Endodermal cell (in vitro differentiated cells): ENCODE measurements around the gene TSPAN18. TPM values are rescaled to one million over a fixed set of nuclear protein-coding genes. Genes with fewer than 3 reads are reported as not detected.

Experiments
- DNase-seq: peaks from one replicate; pipeline ENCODE4 v3.0.0-alpha.2; 2017
- H3K27ac ChIP-seq: 2 replicates; pipeline ENCODE4 v1.5.1; 2013; ENCODE audit warnings: mild to moderate bottlenecking, low read depth, low read length, moderate library complexity
- H3K27me3 ChIP-seq: 2 replicates; pipeline ENCODE4 v1.6.1; 2013; ENCODE audit warnings: mild to moderate bottlenecking, low read length, moderate library complexity; ENCODE audit not compliant: insufficient read depth, control insufficient read depth, poor library complexity, severe bottlenecking
- H3K36me3 ChIP-seq: 2 replicates; pipeline ENCODE4 v1.7.0; 2013; ENCODE audit warnings: mild to moderate bottlenecking, low read length, moderate library complexity; ENCODE audit not compliant: control insufficient read depth, insufficient read depth
- H3K4me1 ChIP-seq: one replicate; pipeline ENCODE4 v1.7.0; 2013; ENCODE audit warnings: low read length; ENCODE audit not compliant: control insufficient read depth, insufficient read depth
- H3K4me3 ChIP-seq: 2 replicates; pipeline ENCODE4 v1.5.1; 2013; ENCODE audit warnings: mild to moderate bottlenecking, low read length, moderate library complexity
- H3K9ac ChIP-seq: 2 replicates; pipeline ENCODE4 v1.6.1; 2013; ENCODE audit warnings: mild to moderate bottlenecking, low read length, moderate library complexity; ENCODE audit not compliant: poor library complexity, severe bottlenecking; ENCODE audit errors: extremely low read depth
- H3K9me3 ChIP-seq: 2 replicates; pipeline ENCODE4 v1.6.1; 2013; ENCODE audit warnings: mild to moderate bottlenecking, low read length, moderate library complexity; ENCODE audit not compliant: control insufficient read depth
- H3K27ac Mint-ChIP-seq: 2 replicates; pipeline ENCODE4 v1.8.0; 2020; ENCODE audit warnings: mixed read lengths
- H3K27me3 Mint-ChIP-seq: 2 replicates; pipeline ENCODE4 v1.8.0; 2021; ENCODE audit warnings: mild to moderate bottlenecking, mixed read lengths; ENCODE audit not compliant: insufficient read depth
- H3K36me3 Mint-ChIP-seq: 2 replicates; pipeline ENCODE4 v1.8.0; 2020; ENCODE audit warnings: low read depth, mixed read lengths
- H3K4me1 Mint-ChIP-seq: 2 replicates; pipeline ENCODE4 v1.8.0; 2020; ENCODE audit warnings: mixed read lengths
- H3K4me3 Mint-ChIP-seq: 2 replicates; pipeline ENCODE4 v1.8.0; 2020; ENCODE audit warnings: mild to moderate bottlenecking, moderate library complexity, mixed read lengths
- H3K9me3 Mint-ChIP-seq: 2 replicates; pipeline ENCODE4 v1.8.0; 2020; ENCODE audit warnings: mild to moderate bottlenecking, mixed read lengths
- CTCF ChIP-seq: fragments of 200-600 bp; sonication (generic); conservative IDR thresholded peaks from 2 replicates; pipeline ENCODE4 v1.5.0; 2021; ENCODE audit warnings: antibody characterized with exemption, mild to moderate bottlenecking
- WGBS, 2 experiments: methylation state at CpG; one replicate each; pipeline versions ENCODE4 v1.1.5 to v1.1.7; 2013; ENCODE audit warnings: missing lambda C conversion rate in 2 of 2, mixed read lengths in 1 of 2; ENCODE audit not compliant: insufficient coverage in 1 of 2, insufficient read length in 1 of 2; 5-methylcytosine and 5-hydroxymethylcytosine counted together
- total RNA-seq, 2 donors: library from RNA; stranded (reverse); fragmentation: NEBNext Ultra II Directional in 1 of 2; extraction: Animal tissue kit (Norgen Biotek cat#: 25700) in 1 of 2; gene quantifications; 2 replicates in 1 of 2; 3 replicates in 1 of 2; pipeline ENCODE4 v1.2.1, GENCODE V29; 2021

TSPAN18 gene
- total RNA-seq, 2 donors from 2014 or later = 28.0 to 28.7 TPM

- H3K36me3 ChIP-seq = no peaks in the 10 kb centered on the region
- 88 to 93% methylated on average over 9 to 11 of the region's 11 CpGs for WGBS, 2 experiments
- Mint-ChIP-seq H3K4me1 (peaks cover 17% of the 10 kb centered on the region), H3K4me3 (no peak overlapping the region), H3K27ac (no peak overlapping the region), H3K27me3 (peaks cover 13% of the 10 kb centered on the region), H3K9me3 (no peaks in the 10 kb centered on the region), H3K36me3 (no peaks in the 10 kb centered on the region)
- H3K4me3 ChIP-seq = no peak overlapping the region
- no peaks in the 10 kb centered on the region for H3K4me1 ChIP-seq
- no peak overlapping the region for H3K9ac ChIP-seq
- H3K27ac ChIP-seq = no peak overlapping the region
- no peaks in the 10 kb centered on the region for H3K9me3 ChIP-seq
- DNase-seq = no peak
- TF ChIP-seq CTCF = no peak
- no peaks in the 10 kb centered on the region for H3K27me3 ChIP-seq
These were observed 10.7 kb downstream of the TSPAN18 start for GRCh38 chr11:44737245-44738085.

DNA sequence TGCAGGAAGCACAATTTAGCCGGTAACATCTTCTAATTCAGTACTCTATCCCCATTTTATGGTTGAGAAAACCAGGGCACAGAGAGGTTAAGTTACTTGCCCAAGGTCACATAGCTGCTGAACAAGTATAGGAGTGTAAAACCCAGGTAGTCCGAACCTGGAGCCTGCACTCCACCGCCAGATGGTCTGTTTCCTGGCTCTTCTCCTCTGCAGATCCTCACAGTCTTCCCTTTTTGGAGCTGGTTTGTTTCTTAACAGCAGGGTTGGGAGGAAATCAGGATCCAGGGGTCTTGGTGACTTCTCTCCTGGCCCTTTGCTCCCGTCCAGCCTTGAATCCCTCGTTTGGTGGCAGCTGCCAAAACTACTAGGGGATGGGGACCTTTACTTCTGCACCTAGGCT lies 12.0 kb downstream of the TSPAN18 start:
- Mint-ChIP-seq H3K4me3 (no peak overlapping the region), H3K4me1 (peaks cover 17% of the 10 kb centered on the region), H3K9me3 (no peaks in the 10 kb centered on the region), H3K36me3 (no peaks in the 10 kb centered on the region), H3K27ac (no peak overlapping the region), H3K27me3 (peaks cover 12% of the 10 kb centered on the region)
- H3K4me1 ChIP-seq = no peaks in the 10 kb centered on the region
- no peak overlapping the region for H3K9ac ChIP-seq
- 85 to 90% methylated on average over 2 to 5 of the region's 5 CpGs for WGBS, 2 experiments
- TF ChIP-seq CTCF = no peak
- no peaks in the 10 kb centered on the region for H3K27me3 ChIP-seq
- no peaks in the 10 kb centered on the region for H3K36me3 ChIP-seq
- H3K9me3 ChIP-seq = no peaks in the 10 kb centered on the region
- H3K4me3 ChIP-seq = no peak overlapping the region
- no peak overlapping the region for H3K27ac ChIP-seq
- DNase-seq = no peak

DNA sequence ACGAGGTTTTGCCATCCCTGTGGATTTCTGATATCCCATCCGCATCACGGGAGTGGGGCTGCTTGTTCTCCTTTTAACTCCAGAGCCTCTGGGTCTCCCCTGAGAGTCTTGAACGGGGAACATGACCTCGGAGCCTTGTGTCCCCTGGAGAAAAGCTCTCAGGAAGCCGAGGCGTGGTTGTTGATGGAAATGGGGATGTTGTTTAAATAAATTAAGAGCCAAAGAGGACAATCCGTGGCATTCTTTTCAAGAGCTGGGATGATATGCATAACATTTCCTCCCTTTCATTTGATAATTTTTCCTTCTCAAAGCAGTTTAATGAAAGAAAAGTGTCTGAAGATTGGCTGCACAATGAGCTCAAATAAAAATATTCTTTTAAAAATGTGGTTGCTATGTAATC lies 14.2 kb downstream of the TSPAN18 start:
- Histone ChIP-seq H3K4me1 (no peaks in the 10 kb centered on the region), H3K9me3 (no peaks in the 10 kb centered on the region), H3K27ac (peak overlapping the region; percentile 41), H3K4me3 (no peak overlapping the region), H3K36me3 (no peaks in the 10 kb centered on the region), H3K27me3 (no peaks in the 10 kb centered on the region), H3K9ac (no peak overlapping the region)
- no peaks in the 10 kb centered on the region for H3K36me3 Mint-ChIP-seq
- TF ChIP-seq CTCF = no peak
- H3K9me3 Mint-ChIP-seq = no peaks in the 10 kb centered on the region
- H3K4me1 Mint-ChIP-seq = peaks cover 20% of the 10 kb centered on the region
- WGBS, 2 experiments = 39 to 54% methylated on average over 8 of the region's 8 CpGs
- H3K27ac Mint-ChIP-seq = no peak overlapping the region
- peak; percentile 60 for DNase-seq
- peaks cover 12% of the 10 kb centered on the region for H3K27me3 Mint-ChIP-seq
- H3K4me3 Mint-ChIP-seq = no peak overlapping the region
